22Rv1 (cell line): ENCODE data around the gene HBP1.
A peak's percentile ranks its signal among the peaks of the same experiment; 100 is the strongest.
"Not testable (repeated sequence)": the region's sequence is repeated elsewhere in the genome, so short reads cannot be mapped to it uniquely, and the experiment has no call there.

ENCODE experiments used
- H3K27ac ChIP-seq: fragments of 450-650 bp; 2 replicates; pipeline ENCODE4 v1.5.1; 2017
- ZFX ChIP-seq: fragments of 450-650 bp; IDR thresholded peaks from 2 replicates; pipeline ENCODE4 v1.6.1; 2017; ENCODE audit warnings: antibody characterized with exemption, borderline replicate concordance
- TF ChIP-seq, protein P1 (sequence below): fragments of 450-650 bp; IDR thresholded peaks from 2 replicates; pipeline ENCODE4 v1.5.1; 2017; ENCODE audit warnings: mild to moderate bottlenecking

The HBP1 gene

DNA sequence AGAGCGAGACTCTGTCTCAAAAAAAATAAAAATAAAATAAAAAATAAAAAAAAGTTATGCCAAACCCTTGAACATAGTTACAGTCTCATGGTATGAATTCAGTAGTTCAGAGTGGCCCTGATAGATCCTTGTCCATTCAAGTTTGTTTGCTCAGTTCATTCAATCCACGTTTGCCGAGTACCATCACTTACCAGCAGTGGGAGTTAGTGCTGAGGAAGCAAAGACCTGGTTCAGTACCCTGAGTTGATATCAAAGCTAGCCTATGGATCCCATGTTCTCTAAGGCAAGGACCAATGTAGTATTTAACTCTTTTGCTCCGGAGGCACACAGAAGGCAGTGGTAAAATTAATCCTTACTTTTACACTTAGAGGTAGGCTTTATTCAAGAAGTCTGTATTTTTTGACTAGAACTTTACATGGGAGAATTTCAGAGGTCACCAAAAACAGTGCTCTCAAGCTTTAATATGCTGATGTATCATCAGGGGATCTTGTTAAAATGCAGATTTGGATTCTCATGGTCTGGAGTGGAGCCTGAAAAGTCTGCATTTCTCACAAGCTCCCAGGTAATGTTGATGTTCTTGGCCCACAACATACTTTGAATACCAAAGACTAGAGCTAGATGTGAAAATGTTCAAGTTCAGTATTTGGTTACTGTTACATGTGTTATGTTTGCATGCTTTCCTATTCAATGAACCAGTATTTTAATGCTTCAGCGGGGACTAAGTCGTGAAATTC lies 38.1 kb upstream of the HBP1 start:
- TF ChIP-seq, protein P1, sequence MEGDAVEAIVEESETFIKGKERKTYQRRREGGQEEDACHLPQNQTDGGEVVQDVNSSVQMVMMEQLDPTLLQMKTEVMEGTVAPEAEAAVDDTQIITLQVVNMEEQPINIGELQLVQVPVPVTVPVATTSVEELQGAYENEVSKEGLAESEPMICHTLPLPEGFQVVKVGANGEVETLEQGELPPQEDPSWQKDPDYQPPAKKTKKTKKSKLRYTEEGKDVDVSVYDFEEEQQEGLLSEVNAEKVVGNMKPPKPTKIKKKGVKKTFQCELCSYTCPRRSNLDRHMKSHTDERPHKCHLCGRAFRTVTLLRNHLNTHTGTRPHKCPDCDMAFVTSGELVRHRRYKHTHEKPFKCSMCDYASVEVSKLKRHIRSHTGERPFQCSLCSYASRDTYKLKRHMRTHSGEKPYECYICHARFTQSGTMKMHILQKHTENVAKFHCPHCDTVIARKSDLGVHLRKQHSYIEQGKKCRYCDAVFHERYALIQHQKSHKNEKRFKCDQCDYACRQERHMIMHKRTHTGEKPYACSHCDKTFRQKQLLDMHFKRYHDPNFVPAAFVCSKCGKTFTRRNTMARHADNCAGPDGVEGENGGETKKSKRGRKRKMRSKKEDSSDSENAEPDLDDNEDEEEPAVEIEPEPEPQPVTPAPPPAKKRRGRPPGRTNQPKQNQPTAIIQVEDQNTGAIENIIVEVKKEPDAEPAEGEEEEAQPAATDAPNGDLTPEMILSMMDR, result no peak; the same call in 1 of the 2 replicates
- TF ChIP-seq ZFX, result no peak
- no peak overlapping the region for H3K27ac ChIP-seq

DNA sequence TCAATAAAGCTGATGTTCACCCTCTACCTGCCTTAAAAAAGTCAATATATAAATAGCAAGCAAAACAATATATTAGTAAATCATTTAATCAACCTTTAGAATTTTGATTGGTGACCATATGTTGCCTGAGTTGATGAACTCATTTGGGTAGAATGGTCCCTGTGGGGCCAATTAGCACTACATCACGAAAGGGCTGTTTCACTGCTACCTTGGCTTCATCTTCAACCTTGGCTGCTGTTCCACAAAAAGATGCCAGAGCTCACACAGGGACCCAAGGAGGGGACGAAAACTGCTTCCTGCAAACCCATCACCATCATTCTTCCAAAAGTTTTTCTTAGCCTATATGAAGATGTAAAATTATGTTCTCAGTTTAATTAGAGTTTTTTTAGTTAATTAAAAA lies 35.4 kb upstream of the HBP1 start:
- no peak overlapping the region for H3K27ac ChIP-seq

DNA sequence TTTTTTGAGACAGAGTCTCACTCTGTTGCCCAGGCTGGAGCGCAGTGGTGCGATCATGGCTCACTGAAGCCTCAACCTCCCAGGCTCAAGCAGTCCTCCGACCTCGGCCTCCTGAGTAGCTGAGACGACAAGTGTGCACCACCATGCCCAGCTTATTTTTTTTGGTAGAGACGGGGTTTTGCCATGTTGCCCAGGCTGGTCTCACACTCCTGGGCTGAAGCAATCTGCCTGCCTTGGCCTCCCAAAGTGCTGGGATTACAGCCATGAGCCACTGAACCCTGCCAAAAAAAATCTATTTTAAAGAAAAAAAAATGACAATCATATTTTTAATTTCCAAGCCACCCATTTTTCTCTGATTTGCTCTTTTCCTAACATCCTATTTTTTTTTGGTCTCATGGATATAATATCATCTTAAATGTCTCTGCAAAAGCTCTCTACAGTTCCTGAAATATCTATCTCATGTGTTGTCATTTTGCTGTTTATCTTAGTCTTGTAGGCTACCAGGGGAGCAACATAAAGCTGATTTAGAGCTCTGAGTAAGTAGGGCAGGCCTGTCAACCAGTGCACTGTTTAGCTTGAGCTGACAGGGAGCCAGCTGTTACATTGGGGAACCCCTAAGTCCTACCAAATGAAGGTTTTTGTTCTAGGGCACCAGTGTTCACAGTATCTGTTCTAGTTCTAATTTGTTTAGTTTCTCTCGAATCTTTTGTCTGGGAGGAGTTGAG lies 29.9 kb upstream of the HBP1 start:
- H3K27ac ChIP-seq, result no peak overlapping the region
- TF ChIP-seq, protein P1, result no peak
- TF ChIP-seq ZFX, result no peak

More for the DNA sequence above, 35.4 kb upstream of the HBP1 start:
- TF ChIP-seq, protein P1, result no peak
- TF ChIP-seq ZFX, result no peak

DNA sequence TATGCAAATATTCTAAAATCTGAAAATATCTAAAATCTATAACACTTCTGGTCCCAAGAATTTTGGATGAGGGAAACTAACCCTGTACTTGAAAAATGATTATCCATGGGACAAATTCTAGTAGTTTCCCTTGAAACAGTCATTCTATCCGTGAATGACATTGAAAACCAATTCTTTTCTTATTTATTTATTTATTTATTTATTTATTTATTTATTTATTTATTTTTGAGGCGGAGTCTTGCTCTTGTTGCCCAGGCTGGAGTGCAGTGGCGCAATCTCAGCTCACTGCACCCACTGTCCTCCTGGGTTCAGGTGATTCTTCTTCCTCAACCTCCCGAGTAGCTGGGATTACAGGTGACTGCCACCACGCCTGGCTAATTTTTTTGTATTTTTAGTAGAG lies 24.9 kb upstream of the HBP1 start:
- H3K27ac ChIP-seq, result not testable (repeated sequence)

DNA sequence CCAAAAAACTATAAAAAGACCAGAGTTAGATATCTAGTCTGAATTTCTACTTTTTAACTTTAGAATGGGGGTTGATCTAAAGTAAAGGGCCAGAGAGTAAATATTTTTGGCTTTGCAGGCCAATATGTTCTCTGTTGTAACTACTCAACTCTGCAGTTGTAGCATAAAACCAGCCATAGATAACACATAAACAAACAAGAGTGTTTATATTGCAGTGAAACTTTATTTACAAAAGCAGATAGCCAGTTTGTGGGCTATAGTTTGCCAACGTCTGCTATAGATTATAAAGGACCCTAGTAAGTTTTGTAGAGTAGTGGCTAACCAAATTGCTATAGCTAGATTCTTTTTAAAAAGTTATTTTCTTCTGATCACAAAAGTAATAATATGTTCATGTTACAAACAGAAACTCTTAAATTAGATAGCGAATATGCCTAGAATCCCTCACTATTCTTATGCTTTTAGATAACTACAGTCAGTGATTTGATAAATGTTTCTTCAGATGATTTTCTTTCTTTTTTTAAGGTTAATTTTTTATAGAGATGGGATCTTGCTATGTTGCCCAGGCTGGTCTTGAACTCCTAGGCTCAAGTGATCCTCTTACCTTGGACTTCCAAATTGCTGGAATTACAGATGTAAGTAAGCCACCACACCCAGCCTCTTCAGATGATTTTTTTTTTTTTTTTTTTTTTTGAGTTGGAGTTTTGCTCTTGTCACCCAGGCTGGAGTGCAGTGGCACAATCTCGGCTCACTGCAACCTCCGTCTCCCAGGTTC lies 23.6 kb upstream of the HBP1 start:
- no peak for TF ChIP-seq ZFX
- TF ChIP-seq, protein P1, result no peak
- peak overlapping the region; percentile 23; the same call in 1 of the 2 replicates for H3K27ac ChIP-seq

DNA sequence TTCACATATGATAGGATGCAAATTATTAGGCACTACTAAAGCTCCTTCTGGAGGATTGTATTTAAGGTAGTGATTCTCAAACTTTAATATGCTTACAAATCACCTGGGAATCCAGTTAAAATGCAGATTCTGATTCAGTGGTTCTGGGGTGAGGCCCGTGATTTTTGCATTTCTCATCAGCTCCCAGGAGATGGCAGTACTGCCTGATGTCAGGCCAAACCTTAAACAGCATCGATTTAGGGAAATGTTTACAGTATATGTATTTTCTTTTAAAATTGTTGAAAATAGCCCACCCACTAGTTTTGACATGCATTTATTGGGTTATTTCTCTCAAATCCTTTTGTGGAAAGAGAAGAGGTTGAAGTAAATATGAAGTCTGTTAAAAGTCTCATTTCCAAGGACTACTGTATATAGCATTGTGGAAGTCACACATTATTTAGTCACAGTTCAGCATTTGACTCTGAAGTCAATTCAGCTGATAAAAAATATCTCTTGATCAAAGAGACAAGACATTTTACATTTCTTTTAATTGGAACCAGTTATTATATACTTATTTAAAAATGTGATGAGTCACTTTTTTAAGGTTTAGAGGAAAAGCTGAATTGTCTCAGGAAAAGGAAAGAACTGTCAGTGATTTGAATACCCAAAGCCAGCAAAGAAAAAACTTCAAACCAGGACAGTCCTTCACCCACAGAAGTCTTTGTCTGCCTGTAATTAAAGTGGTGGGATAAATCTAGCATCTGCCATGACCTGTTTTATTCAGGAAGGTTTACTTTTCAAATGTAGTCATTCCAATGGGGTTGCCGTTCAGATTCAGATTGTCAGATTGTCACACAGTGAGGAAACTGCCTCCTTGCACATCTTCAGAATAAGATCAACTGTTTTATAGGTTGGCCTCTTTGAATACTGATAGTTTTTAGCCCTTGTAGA lies 21.1 kb upstream of the HBP1 start:
- H3K27ac ChIP-seq, result peak overlapping the region; percentile 37
- TF ChIP-seq, protein P1, result peak; percentile 97
- TF ChIP-seq ZFX, result no peak

DNA sequence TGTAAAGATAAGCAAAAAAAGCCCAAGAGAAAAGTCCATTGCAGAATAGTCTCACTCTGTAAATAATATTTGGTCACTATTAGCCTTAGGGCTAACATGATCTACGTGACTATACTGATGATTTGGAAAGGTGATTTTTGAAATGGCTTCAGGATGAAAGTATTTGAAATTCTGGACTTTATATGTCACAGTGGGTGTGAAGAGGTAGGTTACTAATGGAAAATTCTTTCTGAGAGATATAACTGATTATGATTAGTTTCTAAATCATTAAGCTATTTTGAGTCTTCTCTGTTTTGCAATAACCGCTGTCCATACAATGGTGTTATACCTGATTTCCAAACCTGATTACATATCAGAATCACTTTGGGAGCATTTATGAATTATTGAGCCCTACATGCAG lies 20.1 kb upstream of the HBP1 start:
- H3K27ac ChIP-seq, result peak overlapping the region; percentile 37
- no peak for TF ChIP-seq ZFX
- TF ChIP-seq, protein P1, result no peak
